ENCODE measurements around the gene FOXS1.

- TF ChIP-seq CTCF (IDR thresholded peaks at IDR 0.05; ENCODE audit: insufficient read depth, low read length), result no peak
- TF ChIP-seq REST (IDR thresholded peaks at IDR 0.05; ENCODE audit: insufficient replicate concordance, low read depth), result no peak
- no peak for TF ChIP-seq POLR2AphosphoS5 (IDR thresholded peaks at IDR 0.05; ENCODE audit: low read depth)
Observed at GRCh38 chr20:31869942-31870725, 24.7 kb upstream of the FOXS1 start, which contains the start of the genes DUSP15 and TTLL9.
